ACC112 (cell line): ENCODE measurements around the gene GCN1.

Experiments
- H2AFZ ChIP-seq: fragments of 200-600 bp; sonication (generic); one replicate; pipeline ENCODE4 v1.6.0; 2017; ENCODE audit warnings: antibody characterized with exemption, low read length; ENCODE audit not compliant: unreplicated experiment
- H3K27ac ChIP-seq: fragments of 200-600 bp; sonication (generic); 2 replicates; pipeline ENCODE4 v1.5.1; 2014; ENCODE audit warnings: low read depth, mild to moderate bottlenecking, antibody characterized with exemption, low read length, moderate library complexity
- H3K27me3 ChIP-seq: fragments of 200-600 bp; sonication (generic); 2 replicates; pipeline ENCODE4 v1.6.1; 2014; ENCODE audit warnings: mild to moderate bottlenecking, antibody characterized with exemption, low read length, moderate library complexity, mixed read lengths; ENCODE audit not compliant: insufficient read depth
- H3K36me3 ChIP-seq: fragments of 200-600 bp; sonication (generic); 2 replicates; pipeline ENCODE4 v1.6.1; 2016; ENCODE audit warnings: mild to moderate bottlenecking, antibody characterized with exemption, low read length, moderate library complexity, mixed read lengths; ENCODE audit not compliant: insufficient read depth
- H3K4me1 ChIP-seq: fragments of 200-600 bp; sonication (generic); one replicate; pipeline ENCODE4 v1.6.1; 2016; ENCODE audit warnings: low read length, mixed read lengths; ENCODE audit not compliant: insufficient read depth, unreplicated experiment, control insufficient read depth
- H3K4me3 ChIP-seq: fragments of 200-600 bp; sonication (generic); 2 replicates; pipeline ENCODE4 v1.5.1; 2014; ENCODE audit warnings: mild to moderate bottlenecking, low read depth, low read length
- H3K79me2 ChIP-seq: fragments of 200-600 bp; sonication (generic); one replicate; pipeline ENCODE4 v1.6.0; 2016; ENCODE audit warnings: low read length; ENCODE audit not compliant: control insufficient read depth, unreplicated experiment, insufficient read depth

GCN1 gene

DNA sequence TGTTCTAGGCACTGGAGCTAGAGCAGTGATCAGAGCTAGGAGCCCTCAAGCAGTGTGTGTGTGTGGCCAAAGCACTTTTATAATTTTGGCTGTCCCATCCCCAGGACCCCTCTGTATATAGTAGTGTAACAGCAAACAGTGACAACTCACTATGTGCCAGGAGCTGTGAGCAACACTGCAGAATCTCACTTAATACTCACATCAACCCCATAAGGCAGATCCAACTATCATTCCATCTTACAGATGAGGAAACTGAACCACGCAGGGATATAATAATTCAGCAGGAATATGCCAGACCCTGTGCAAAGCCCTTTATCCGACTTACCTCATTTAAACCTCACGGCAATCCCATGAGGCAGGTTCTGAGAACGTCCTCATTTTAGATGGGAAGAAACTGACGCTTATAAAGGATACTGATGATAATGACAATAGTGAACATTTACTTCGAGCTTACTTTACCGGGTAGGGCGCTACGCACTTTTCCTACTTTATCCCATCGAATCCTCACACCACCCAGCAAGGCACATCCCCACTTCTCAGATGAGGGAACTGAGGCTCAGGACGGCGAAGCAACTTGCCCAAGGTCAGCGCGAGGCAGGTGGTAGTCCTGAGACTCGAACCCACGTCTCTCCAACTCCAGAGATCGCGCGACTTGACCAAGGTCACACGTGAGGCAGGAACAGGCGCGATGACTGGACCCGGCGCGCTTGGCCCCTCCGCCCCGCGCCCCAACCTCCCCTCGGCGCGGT lies 78.6 kb downstream of the GCN1 start:
- no peak overlapping the region for H2AFZ ChIP-seq
- H3K27me3 ChIP-seq = no peaks in the 10 kb centered on the region
- H3K27ac ChIP-seq = no peak overlapping the region; the same call in 1 of the 2 replicates
- H3K4me1 ChIP-seq = peaks cover 32% of the 10 kb centered on the region
- peak overlapping the region; percentile 97 for H3K4me3 ChIP-seq
- peaks cover 7% of the 10 kb centered on the region; the same call in 1 of the 2 replicates for H3K36me3 ChIP-seq
- H3K79me2 ChIP-seq = peaks cover 70% of the 10 kb centered on the region

DNA sequence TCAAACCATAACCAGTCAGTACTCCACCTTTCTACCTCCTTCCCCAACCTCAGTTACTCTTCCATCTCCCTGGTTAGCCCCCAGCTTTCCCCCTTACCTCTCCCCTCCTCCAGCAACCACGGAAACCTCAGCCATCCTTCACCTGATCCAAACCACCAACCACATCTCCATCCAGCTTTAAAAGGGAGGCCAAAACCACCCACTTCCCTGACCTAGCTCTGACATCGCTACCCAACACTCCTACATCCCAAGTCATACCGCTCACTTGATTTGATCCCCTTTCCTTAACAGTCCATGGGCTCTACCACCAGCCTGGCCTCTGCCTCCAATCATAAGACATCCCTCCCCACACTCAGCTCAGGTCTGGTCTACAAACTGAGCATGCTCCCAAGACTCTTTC lies 79.4 kb downstream of the GCN1 start:
- H3K27ac ChIP-seq = no peak overlapping the region
- H3K4me1 ChIP-seq = peaks cover 32% of the 10 kb centered on the region
- no peak overlapping the region for H2AFZ ChIP-seq
- peaks cover 7% of the 10 kb centered on the region; the same call in 1 of the 2 replicates for H3K36me3 ChIP-seq
- H3K27me3 ChIP-seq = no peaks in the 10 kb centered on the region
- peak overlapping the region; percentile 97 for H3K4me3 ChIP-seq
- peaks cover 78% of the 10 kb centered on the region for H3K79me2 ChIP-seq

- peaks cover 90% of the 10 kb centered on the region for H3K79me2 ChIP-seq
- no peak overlapping the region for H3K4me3 ChIP-seq
- H3K27me3 ChIP-seq = no peaks in the 10 kb centered on the region
- H3K27ac ChIP-seq = no peak overlapping the region
- peaks cover 14% of the 10 kb centered on the region for H3K4me1 ChIP-seq
- peaks cover 7% of the 10 kb centered on the region; the same call in 1 of the 2 replicates for H3K36me3 ChIP-seq
- no peak overlapping the region for H2AFZ ChIP-seq
These were observed 83.7 kb downstream of the GCN1 start for GRCh38 chr12:120110550-120111501.

DNA sequence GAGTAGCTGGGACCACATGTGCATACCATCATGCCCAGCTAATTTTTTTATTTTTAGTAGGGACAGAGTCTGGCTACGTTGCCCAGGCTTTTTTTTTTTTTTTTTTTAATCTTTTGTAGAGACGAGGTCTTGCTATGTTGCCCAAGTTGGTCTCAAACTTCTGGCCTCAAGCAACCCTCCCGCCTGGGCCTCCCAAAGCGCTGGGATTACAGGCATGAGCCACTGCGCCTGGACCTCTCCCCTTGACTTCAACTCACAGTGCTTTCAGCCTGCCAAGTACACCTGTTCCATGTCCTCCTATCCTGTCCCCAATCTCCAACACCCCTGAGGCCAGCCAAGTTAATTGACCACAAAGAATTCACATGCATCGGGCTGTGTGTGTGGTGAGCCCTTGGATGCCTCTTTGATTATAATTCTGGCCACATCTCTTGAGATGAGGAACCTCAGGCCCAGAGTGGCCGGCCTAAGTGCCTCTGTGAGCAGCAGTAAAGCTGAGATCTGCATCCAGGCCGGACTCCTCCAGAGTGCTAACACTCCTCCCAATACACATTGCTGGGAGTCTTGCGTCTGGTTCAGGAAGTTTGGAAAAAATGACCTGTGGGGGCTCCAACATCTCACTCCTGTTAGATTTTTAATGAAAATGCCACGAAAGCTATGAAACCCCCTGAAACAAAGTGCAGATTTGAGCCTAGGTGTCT lies 84.8 kb downstream of the GCN1 start:
- Histone ChIP-seq H3K27me3 (no peaks in the 10 kb centered on the region), H3K36me3 (peaks cover 6% of the 10 kb centered on the region; the same call in 1 of the 2 replicates), H3K4me1 (peaks cover 4% of the 10 kb centered on the region), H3K4me3 (no peak overlapping the region), H3K79me2 (peaks cover 87% of the 10 kb centered on the region), H3K27ac (no peak overlapping the region), H2AFZ (no peak overlapping the region)

- Histone ChIP-seq H3K79me2 (peaks cover 89% of the 10 kb centered on the region), H2AFZ (no peak overlapping the region), H3K27ac (no peak overlapping the region), H3K4me1 (peaks cover 11% of the 10 kb centered on the region), H3K27me3 (no peaks in the 10 kb centered on the region), H3K36me3 (no peaks in the 10 kb centered on the region), H3K4me3 (no peak overlapping the region)
These were observed 88.4 kb downstream of the GCN1 start for GRCh38 chr12:120106151-120106550.

DNA sequence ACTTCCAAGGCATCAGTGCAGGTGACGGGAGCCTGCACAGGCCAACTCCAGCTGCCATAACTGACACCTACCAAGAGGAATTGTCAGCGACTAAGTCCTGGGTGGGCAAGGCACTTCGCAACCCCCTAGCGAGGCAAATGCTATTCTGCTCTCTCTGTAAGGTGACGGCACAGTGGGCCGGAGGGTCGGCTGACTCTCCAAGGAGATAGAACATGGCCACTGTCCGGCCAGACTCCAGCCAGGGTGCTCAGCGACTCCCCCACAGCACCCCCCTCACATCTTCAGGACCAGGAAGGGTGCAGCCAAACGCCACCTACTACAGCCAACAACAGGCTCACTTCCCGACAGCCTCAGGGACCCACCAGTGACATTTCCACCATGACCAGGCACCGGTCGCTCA lies 91.1 kb downstream of the GCN1 start:
- Histone ChIP-seq H3K79me2 (peaks cover 71% of the 10 kb centered on the region), H3K27me3 (no peaks in the 10 kb centered on the region), H3K27ac (no peak overlapping the region), H3K4me3 (no peak overlapping the region), H3K4me1 (peaks cover 14% of the 10 kb centered on the region), H3K36me3 (no peaks in the 10 kb centered on the region), H2AFZ (no peak overlapping the region)

- H3K27me3 ChIP-seq = no peaks in the 10 kb centered on the region
- peaks cover 67% of the 10 kb centered on the region for H3K79me2 ChIP-seq
- no peak overlapping the region for H3K27ac ChIP-seq
- H3K4me1 ChIP-seq = peaks cover 14% of the 10 kb centered on the region
- H2AFZ ChIP-seq = no peak overlapping the region
- H3K4me3 ChIP-seq = no peak overlapping the region
- H3K36me3 ChIP-seq = no peaks in the 10 kb centered on the region
These were observed 91.5 kb downstream of the GCN1 start for GRCh38 chr12:120103044-120103338.

- Histone ChIP-seq H3K4me1 (peaks cover 14% of the 10 kb centered on the region), H3K79me2 (peaks cover 64% of the 10 kb centered on the region), H3K27me3 (no peaks in the 10 kb centered on the region), H3K36me3 (0 out of 2 replicates have a peak, but pooled peaks cover 2% of the 10 kb centered on the region), H3K27ac (no peak overlapping the region), H3K4me3 (no peak overlapping the region), H2AFZ (no peak overlapping the region)
These were observed 92.1 kb downstream of the GCN1 start for GRCh38 chr12:120102189-120103043.

DNA sequence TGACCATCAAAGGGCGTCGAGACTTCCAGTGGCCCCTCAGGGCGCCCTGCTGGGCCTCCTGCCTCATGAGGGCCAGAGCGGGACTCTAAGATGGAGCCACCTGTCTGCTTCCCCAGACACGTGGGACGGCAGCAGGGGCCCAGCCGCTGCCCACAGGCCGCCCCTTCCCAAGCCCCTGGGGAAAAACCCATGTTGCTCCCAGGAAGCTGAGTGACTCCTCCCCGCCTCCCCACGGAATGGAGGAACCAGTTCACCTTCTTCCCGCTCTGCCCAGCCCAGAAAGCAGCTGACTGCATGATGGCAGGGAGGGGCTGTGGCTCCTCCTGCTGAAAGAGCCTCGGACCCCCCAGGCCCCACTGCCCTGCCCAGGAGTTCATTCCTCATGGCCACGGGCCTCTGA lies 92.9 kb downstream of the GCN1 start:
- Histone ChIP-seq H2AFZ (no peak overlapping the region), H3K4me1 (peaks cover 14% of the 10 kb centered on the region), H3K79me2 (peaks cover 58% of the 10 kb centered on the region), H3K27me3 (no peaks in the 10 kb centered on the region), H3K36me3 (peaks cover 3% of the 10 kb centered on the region; the same call in 1 of the 2 replicates), H3K27ac (no peak overlapping the region), H3K4me3 (no peak overlapping the region)

- H3K36me3 ChIP-seq = peaks cover 3% of the 10 kb centered on the region; the same call in 1 of the 2 replicates
- H3K4me3 ChIP-seq = no peak overlapping the region
- H3K27me3 ChIP-seq = no peaks in the 10 kb centered on the region
- H3K4me1 ChIP-seq = peaks cover 14% of the 10 kb centered on the region
- H3K79me2 ChIP-seq = peaks cover 54% of the 10 kb centered on the region
- no peak overlapping the region for H2AFZ ChIP-seq
- H3K27ac ChIP-seq = no peak overlapping the region
These were observed 93.3 kb downstream of the GCN1 start for GRCh38 chr12:120101182-120101581.
